ENCODE measurements around the gene ANTKMT. TPM values are rescaled to one million over a fixed set of nuclear protein-coding genes. Genes with fewer than 3 reads are reported as not detected.

The ANTKMT gene
- total and polyA plus RNA-seq, 2 donors (not counting 1 experiment from before 2014, with no cell fraction given) = 4.5 to 31.5 TPM

- TF ChIP-seq CTCF (conservative IDR thresholded peaks at IDR 0.05 in 1 of 2, IDR thresholded peaks at IDR 0.05 in 1 of 2; ENCODE audit: low read depth in 1 of 2, low read length in 2 of 2) = no peak
- no peaks in the 10 kb centered on the region for H3K27me3 ChIP-seq (ENCODE audit: control insufficient read depth, insufficient read depth, low read length)
- no peak overlapping the region for H3K27ac ChIP-seq (ENCODE audit: insufficient read depth, low read length)
- no peaks in the 10 kb centered on the region for H3K36me3 ChIP-seq (ENCODE audit: control insufficient read depth, insufficient read depth, low read length)
- DNase-seq (ENCODE audit: low read depth in 2 of 2) = no peak
- peaks cover 14% of the 10 kb centered on the region for H3K4me1 ChIP-seq (ENCODE audit: control insufficient read depth, extremely low read depth, insufficient read depth, low read length)
- no peak overlapping the region for H3K9ac ChIP-seq (ENCODE audit: insufficient read depth, low read length)
- H2AFZ ChIP-seq (ENCODE audit: low read length) = no peak overlapping the region
- no peaks in the 10 kb centered on the region for H3K9me3 ChIP-seq (ENCODE audit: control insufficient read depth, insufficient read depth, low read depth, low read length)
- H4K20me1 ChIP-seq (ENCODE audit: control insufficient read depth, extremely low read depth, insufficient read depth, low read length) = no peaks in the 10 kb centered on the region
- H3K4me3 ChIP-seq (replicated peaks in 1 of 4; ENCODE audit: control extremely low read depth in 1 of 4, insufficient read depth in 1 of 4, low read depth in 3 of 4, low read length in 4 of 4) = no peak overlapping the region
- no peaks in the 10 kb centered on the region for H3K79me2 ChIP-seq (ENCODE audit: control insufficient read depth, insufficient read depth, low read length)
- H3K4me2 ChIP-seq (ENCODE audit: extremely low read depth, insufficient read depth, low read length) = no peak overlapping the region
These were observed 3.3 kb upstream of the ANTKMT start for GRCh38 chr16:717450-718245.

- H4K20me1 ChIP-seq (ENCODE audit: control insufficient read depth, extremely low read depth, insufficient read depth, low read length) = no peaks in the 10 kb centered on the region
- TF ChIP-seq CTCF (conservative IDR thresholded peaks at IDR 0.05 in 1 of 2, IDR thresholded peaks at IDR 0.05 in 1 of 2; ENCODE audit: low read depth in 1 of 2, low read length in 2 of 2) (no peak), EZH2 (IDR thresholded peaks at IDR 0.05; ENCODE audit: low read length, missing control alignments) (no peak)
- peaks cover 14% of the 10 kb centered on the region for H3K4me1 ChIP-seq (ENCODE audit: control insufficient read depth, extremely low read depth, insufficient read depth, low read length)
- DNase-seq (ENCODE audit: low read depth in 2 of 2) = no peak
- H3K36me3 ChIP-seq (ENCODE audit: control insufficient read depth, insufficient read depth, low read length) = peaks cover 2% of the 10 kb centered on the region
- H3K27me3 ChIP-seq (ENCODE audit: control insufficient read depth, insufficient read depth, low read length) = no peaks in the 10 kb centered on the region
- H3K79me2 ChIP-seq (ENCODE audit: control insufficient read depth, insufficient read depth, low read length) = no peaks in the 10 kb centered on the region
- no peak overlapping the region for H2AFZ ChIP-seq (ENCODE audit: low read length)
- no peaks in the 10 kb centered on the region for H3K9me3 ChIP-seq (ENCODE audit: control insufficient read depth, insufficient read depth, low read depth, low read length)
- H3K27ac ChIP-seq (ENCODE audit: insufficient read depth, low read length) = no peak overlapping the region
- H3K9ac ChIP-seq (ENCODE audit: insufficient read depth, low read length) = no peak overlapping the region
- H3K4me2 ChIP-seq (ENCODE audit: extremely low read depth, insufficient read depth, low read length) = no peak overlapping the region
- no peak overlapping the region for H3K4me3 ChIP-seq (replicated peaks in 1 of 4; ENCODE audit: control extremely low read depth in 1 of 4, insufficient read depth in 1 of 4, low read depth in 3 of 4, low read length in 4 of 4)
These were observed 2.6 kb upstream of the ANTKMT start for GRCh38 chr16:718389-718788.

DNA sequence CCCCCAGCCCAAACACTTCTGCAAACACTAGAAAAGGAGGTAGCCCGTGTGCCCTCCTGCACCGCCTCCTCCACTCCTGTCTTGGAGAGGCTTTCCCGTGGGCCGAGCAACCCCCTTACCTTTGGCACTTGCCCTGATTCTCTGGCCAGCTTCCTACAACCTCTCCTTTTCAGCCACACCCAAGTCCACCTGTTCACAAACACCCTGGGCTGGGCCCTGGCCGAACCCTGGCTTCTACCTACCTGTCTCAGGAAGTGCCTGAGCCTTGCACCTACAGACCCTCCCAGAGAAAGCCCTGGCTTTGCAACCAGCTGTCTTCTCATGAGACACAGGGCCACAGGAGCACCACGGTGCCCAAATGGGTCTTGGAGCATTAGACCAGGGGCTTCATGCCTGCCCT, 2.0 kb upstream of the ANTKMT start:
- TF ChIP-seq EZH2 (IDR thresholded peaks at IDR 0.05; ENCODE audit: low read length, missing control alignments) = no peak
- TF ChIP-seq CTCF (conservative IDR thresholded peaks at IDR 0.05 in 1 of 2, IDR thresholded peaks at IDR 0.05 in 1 of 2; ENCODE audit: low read depth in 1 of 2, low read length in 2 of 2) = no peak
- no peak overlapping the region for H3K4me3 ChIP-seq (replicated peaks in 1 of 4; ENCODE audit: control extremely low read depth in 1 of 4, insufficient read depth in 1 of 4, low read depth in 3 of 4, low read length in 4 of 4)
- H3K9ac ChIP-seq (ENCODE audit: insufficient read depth, low read length) = no peak overlapping the region
- H3K4me1 ChIP-seq (ENCODE audit: control insufficient read depth, extremely low read depth, insufficient read depth, low read length) = peaks cover 14% of the 10 kb centered on the region
- H3K27me3 ChIP-seq (ENCODE audit: control insufficient read depth, insufficient read depth, low read length) = no peaks in the 10 kb centered on the region
- H3K27ac ChIP-seq (ENCODE audit: insufficient read depth, low read length) = no peak overlapping the region
- DNase-seq (ENCODE audit: low read depth in 2 of 2) = no peak
- H3K9me3 ChIP-seq (ENCODE audit: control insufficient read depth, insufficient read depth, low read depth, low read length) = no peaks in the 10 kb centered on the region
- H3K4me2 ChIP-seq (ENCODE audit: extremely low read depth, insufficient read depth, low read length) = no peak overlapping the region
- no peak overlapping the region for H2AFZ ChIP-seq (ENCODE audit: low read length)
- H3K79me2 ChIP-seq (ENCODE audit: control insufficient read depth, insufficient read depth, low read length) = no peaks in the 10 kb centered on the region
- peaks cover 2% of the 10 kb centered on the region for H3K36me3 ChIP-seq (ENCODE audit: control insufficient read depth, insufficient read depth, low read length)
- no peaks in the 10 kb centered on the region for H4K20me1 ChIP-seq (ENCODE audit: control insufficient read depth, extremely low read depth, insufficient read depth, low read length)

Data from fibroblast of lung (primary cell).